HepG2 (cell line): ENCODE measurements around the gene ZSCAN21. TPM values are rescaled to one million over a fixed set of nuclear protein-coding genes. Genes with fewer than 3 reads are reported as not detected.

Source experiments
- AKAP8 ChIP-seq: sonication (generic); formaldehyde crosslinking; IDR thresholded peaks from 2 replicates; pipeline ENCODE4 v1.5.1; 2020; ENCODE audit warnings: mild to moderate bottlenecking, missing genetic modification reagents
- ATF6 ChIP-seq: sonication (generic); formaldehyde crosslinking; conservative IDR thresholded peaks from 2 replicates; pipeline ENCODE4 v1.4.0; 2020; ENCODE audit warnings: missing genetic modification reagents
- GPN1 ChIP-seq: sonication (generic); formaldehyde crosslinking; IDR thresholded peaks from 2 replicates; pipeline ENCODE4 v1.5.1; 2020; ENCODE audit warnings: missing genetic modification reagents, borderline replicate concordance
- HMG20A ChIP-seq: IDR thresholded peaks from 2 replicates; pipeline ENCODE4 v1.6.1; 2016; ENCODE audit warnings: borderline replicate concordance
- HOMEZ ChIP-seq: IDR thresholded peaks from 2 replicates; pipeline ENCODE4 v1.6.1; 2016; ENCODE audit warnings: low read depth
- KIAA2018 ChIP-seq: sonication (generic); formaldehyde crosslinking; IDR thresholded peaks from 2 replicates; pipeline ENCODE4 v1.5.0; 2020; ENCODE audit warnings: mild to moderate bottlenecking, missing genetic modification reagents, borderline replicate concordance
- KLF13 ChIP-seq: sonication (generic); formaldehyde crosslinking; IDR thresholded peaks from 2 replicates; pipeline ENCODE4 v1.4.0; 2020; ENCODE audit warnings: mild to moderate bottlenecking, missing genetic modification reagents
- NCOA5 ChIP-seq: sonication (generic); formaldehyde crosslinking; IDR thresholded peaks from 2 replicates; pipeline ENCODE4 v1.4.0; 2020; ENCODE audit warnings: missing genetic modification reagents
- PAF1 ChIP-seq: IDR thresholded peaks from 2 replicates; pipeline ENCODE4 v1.6.1; 2016; ENCODE audit warnings: missing genetic modification reagents, missing compliant biosample characterization
- SAP130 ChIP-seq: IDR thresholded peaks from 2 replicates; pipeline ENCODE4 v1.6.1; 2016; ENCODE audit warnings: low read depth
- SRSF9 ChIP-seq: fragments of 200-400 bp; formaldehyde crosslinking; IDR thresholded peaks from 2 replicates; pipeline ENCODE4 v1.6.1; 2018; ENCODE audit warnings: borderline replicate concordance, mild to moderate bottlenecking, low read depth, low read length; ENCODE audit not compliant: insufficient read depth, poor library complexity, severe bottlenecking
- ZFP82 ChIP-seq: sonication (generic); formaldehyde crosslinking; IDR thresholded peaks from 2 replicates; pipeline ENCODE4 v1.5.1; 2020; ENCODE audit warnings: mild to moderate bottlenecking, missing genetic modification reagents, borderline replicate concordance
- polyA plus RNA-seq, 8 experiments: library from polyadenylated mRNA; depleted of rRNA in 3 of 8; stranded (reverse) in 7 of 8; unstranded in 1 of 8; fragments of >200 nt; fragmentation: Illumina TruSeq in 4 of 8; extraction: Trizol in 4 of 8; gene quantifications; 2 replicates each; pipeline versions ENCODE4 v1.2.1 to v1.2.3, GENCODE V29; 2011 to 2016; ENCODE audit warnings: low read depth in 4 of 8, missing spikeins in 1 of 8, mixed read lengths in 1 of 8; ENCODE audit not compliant: insufficient read depth in 1 of 8
- total RNA-seq, 5 experiments: library from RNA; depleted of rRNA; stranded (reverse); fragments of >200 nt; fragmentation: Illumina TruSeq; extraction: Trizol; gene quantifications; 2 replicates each; pipeline ENCODE4 v1.2.3, GENCODE V29; 2016; ENCODE audit warnings: low read depth in 1 of 5
- TF ChIP-seq, protein P1 (sequence below): sonication (generic); formaldehyde crosslinking; IDR thresholded peaks from 2 replicates; pipeline ENCODE4 v1.4.0; 2020; ENCODE audit warnings: missing genetic modification reagents, borderline replicate concordance

ZSCAN21 gene
- total and polyA plus RNA-seq, 2 of the 13 experiments (the other 11 are each of a cell fraction or from before 2014, with no cell fraction given): 7.0 to 10.0 TPM

DNA sequence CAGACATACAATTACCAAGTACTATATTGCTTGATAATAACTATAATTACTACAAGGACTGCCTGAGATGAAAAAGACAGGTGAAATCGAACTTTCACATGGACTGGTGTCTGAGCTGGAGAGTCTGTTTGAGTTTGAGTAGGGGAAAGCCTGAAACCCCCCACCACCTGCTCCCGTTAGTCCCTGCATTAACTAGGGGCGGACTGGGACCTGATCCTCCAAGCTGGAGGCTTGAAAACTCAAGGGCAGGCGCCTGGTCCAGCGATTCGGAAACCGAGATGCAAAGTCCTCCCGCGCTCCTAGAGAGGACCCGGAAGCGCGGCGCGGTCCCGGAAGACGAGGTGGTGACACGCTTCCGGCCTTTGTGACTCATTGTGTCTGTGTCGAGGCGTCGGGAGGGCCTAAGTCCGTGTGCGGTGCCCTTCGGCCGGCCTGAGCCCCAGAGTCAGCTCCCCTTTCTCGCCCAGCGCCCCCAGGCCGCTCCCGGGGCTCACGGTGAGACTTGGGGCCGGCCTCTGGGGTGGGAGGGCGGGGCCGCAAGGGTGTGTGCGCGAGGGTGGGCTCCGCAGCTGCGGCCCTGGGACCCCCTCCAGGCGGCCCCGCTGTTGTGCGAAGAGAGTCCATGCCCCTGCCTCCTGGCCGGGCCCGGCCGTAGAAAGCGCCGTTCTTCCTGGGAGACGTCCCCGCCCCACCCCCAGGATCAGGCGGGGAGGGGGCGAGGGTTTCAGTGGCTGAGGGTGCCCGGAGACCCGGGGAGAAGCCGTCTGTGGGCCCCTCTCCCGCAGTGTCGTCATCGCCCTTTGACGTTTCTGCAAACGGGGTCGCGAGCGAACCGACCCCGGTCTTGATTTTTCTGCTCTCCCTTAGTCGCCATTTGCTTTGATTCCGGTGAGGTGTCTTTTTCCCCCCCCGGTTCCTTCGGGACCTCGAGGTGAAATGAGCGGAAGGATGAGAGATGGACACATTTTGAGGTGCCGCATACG, 34.1 kb upstream of the ZSCAN21 start, which contains the start of gene ZKSCAN1 (continued):
- no peak for TF ChIP-seq KIAA2018 (CRISPR knock-in tag)
- TF ChIP-seq KLF13 (CRISPR knock-in tag): no peak
- TF ChIP-seq AKAP8 (CRISPR knock-in tag): no peak
- TF ChIP-seq SRSF9: no peak
- no peak for TF ChIP-seq NCOA5 (CRISPR knock-in tag)
- no peak; the same call in 1 of the 2 replicates for TF ChIP-seq HMG20A (CRISPR knock-in tag)
- no peak for TF ChIP-seq PAF1
- no peak for TF ChIP-seq GPN1 (CRISPR knock-in tag)
- no peak for TF ChIP-seq ATF6 (CRISPR knock-in tag)
- TF ChIP-seq HOMEZ (CRISPR knock-in tag): no peak
- peak; percentile 69; the same call in 1 of the 2 replicates for TF ChIP-seq ZFP82
- peak; percentile 94 for TF ChIP-seq SAP130 (CRISPR knock-in tag)
- TF ChIP-seq, protein P1, sequence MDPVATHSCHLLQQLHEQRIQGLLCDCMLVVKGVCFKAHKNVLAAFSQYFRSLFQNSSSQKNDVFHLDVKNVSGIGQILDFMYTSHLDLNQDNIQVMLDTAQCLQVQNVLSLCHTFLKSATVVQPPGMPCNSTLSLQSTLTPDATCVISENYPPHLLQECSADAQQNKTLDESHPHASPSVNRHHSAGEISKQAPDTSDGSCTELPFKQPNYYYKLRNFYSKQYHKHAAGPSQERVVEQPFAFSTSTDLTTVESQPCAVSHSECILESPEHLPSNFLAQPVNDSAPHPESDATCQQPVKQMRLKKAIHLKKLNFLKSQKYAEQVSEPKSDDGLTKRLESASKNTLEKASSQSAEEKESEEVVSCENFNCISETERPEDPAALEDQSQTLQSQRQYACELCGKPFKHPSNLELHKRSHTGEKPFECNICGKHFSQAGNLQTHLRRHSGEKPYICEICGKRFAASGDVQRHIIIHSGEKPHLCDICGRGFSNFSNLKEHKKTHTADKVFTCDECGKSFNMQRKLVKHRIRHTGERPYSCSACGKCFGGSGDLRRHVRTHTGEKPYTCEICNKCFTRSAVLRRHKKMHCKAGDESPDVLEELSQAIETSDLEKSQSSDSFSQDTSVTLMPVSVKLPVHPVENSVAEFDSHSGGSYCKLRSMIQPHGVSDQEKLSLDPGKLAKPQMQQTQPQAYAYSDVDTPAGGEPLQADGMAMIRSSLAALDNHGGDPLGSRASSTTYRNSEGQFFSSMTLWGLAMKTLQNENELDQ (CRISPR knock-in tag): no peak
